ACC112 (cell line): ENCODE results near the gene LGALS4.
"Not testable (repeated sequence)": the region's sequence is repeated elsewhere in the genome, so short reads cannot be mapped to it uniquely, and the experiment has no call there.

Source experiments
- H2AFZ ChIP-seq: fragments of 200-600 bp; sonication (generic); one replicate; pipeline ENCODE4 v1.6.0; 2017; ENCODE audit warnings: antibody characterized with exemption, low read length; ENCODE audit not compliant: unreplicated experiment
- H3K27ac ChIP-seq: fragments of 200-600 bp; sonication (generic); 2 replicates; pipeline ENCODE4 v1.5.1; 2014; ENCODE audit warnings: low read depth, mild to moderate bottlenecking, antibody characterized with exemption, low read length, moderate library complexity
- H3K27me3 ChIP-seq: fragments of 200-600 bp; sonication (generic); 2 replicates; pipeline ENCODE4 v1.6.1; 2014; ENCODE audit warnings: mild to moderate bottlenecking, antibody characterized with exemption, low read length, moderate library complexity, mixed read lengths; ENCODE audit not compliant: insufficient read depth
- H3K36me3 ChIP-seq: fragments of 200-600 bp; sonication (generic); 2 replicates; pipeline ENCODE4 v1.6.1; 2016; ENCODE audit warnings: mild to moderate bottlenecking, antibody characterized with exemption, low read length, moderate library complexity, mixed read lengths; ENCODE audit not compliant: insufficient read depth
- H3K4me1 ChIP-seq: fragments of 200-600 bp; sonication (generic); one replicate; pipeline ENCODE4 v1.6.1; 2016; ENCODE audit warnings: low read length, mixed read lengths; ENCODE audit not compliant: insufficient read depth, unreplicated experiment, control insufficient read depth
- H3K4me3 ChIP-seq: fragments of 200-600 bp; sonication (generic); 2 replicates; pipeline ENCODE4 v1.5.1; 2014; ENCODE audit warnings: mild to moderate bottlenecking, low read depth, low read length
- H3K79me2 ChIP-seq: fragments of 200-600 bp; sonication (generic); one replicate; pipeline ENCODE4 v1.6.0; 2016; ENCODE audit warnings: low read length; ENCODE audit not compliant: control insufficient read depth, unreplicated experiment, insufficient read depth

The LGALS4 gene

GRCh38 chr19:38834590-38834989, 21.8 kb upstream of the LGALS4 start:
- no peak overlapping the region for H2AFZ ChIP-seq
- no peaks in the 10 kb centered on the region for H3K79me2 ChIP-seq
- no peaks in the 10 kb centered on the region for H3K27me3 ChIP-seq
- H3K4me3 ChIP-seq, result no peak overlapping the region
- peaks cover 24% of the 10 kb centered on the region for H3K4me1 ChIP-seq
- H3K36me3 ChIP-seq, result peaks cover 7% of the 10 kb centered on the region; the same call in 1 of the 2 replicates
- H3K27ac ChIP-seq, result no peak overlapping the region

- H3K36me3 ChIP-seq, result peaks cover 7% of the 10 kb centered on the region; the same call in 1 of the 2 replicates
- H3K27ac ChIP-seq, result no peak overlapping the region
- no peak overlapping the region for H3K4me3 ChIP-seq
- H3K4me1 ChIP-seq, result peaks cover 27% of the 10 kb centered on the region
- no peak overlapping the region for H2AFZ ChIP-seq
- H3K79me2 ChIP-seq, result no peaks in the 10 kb centered on the region
- H3K27me3 ChIP-seq, result no peaks in the 10 kb centered on the region
Measured at GRCh38 chr19:38834104-38834490, 21.4 kb upstream of the LGALS4 start.

- peaks cover 7% of the 10 kb centered on the region; the same call in 1 of the 2 replicates for H3K36me3 ChIP-seq
- H3K27ac ChIP-seq, result no peak overlapping the region
- peaks cover 27% of the 10 kb centered on the region for H3K4me1 ChIP-seq
Measured at GRCh38 chr19:38833092-38833425, 20.3 kb upstream of the LGALS4 start.

GRCh38 chr19:38831142-38831605, 18.4 kb upstream of the LGALS4 start:
- H3K27ac ChIP-seq, result peak overlapping the region; percentile 87
- H2AFZ ChIP-seq, result peak overlapping the region; percentile 28
- H3K4me1 ChIP-seq, result peaks cover 27% of the 10 kb centered on the region
- H3K79me2 ChIP-seq, result no peaks in the 10 kb centered on the region
- no peaks in the 10 kb centered on the region for H3K27me3 ChIP-seq
- peak overlapping the region; percentile 72 for H3K4me3 ChIP-seq
- no peaks in the 10 kb centered on the region for H3K36me3 ChIP-seq

More at GRCh38 chr19:38833092-38833425, 20.3 kb upstream of the LGALS4 start:
- Histone ChIP-seq H3K79me2 (no peaks in the 10 kb centered on the region), H2AFZ (no peak overlapping the region), H3K4me3 (no peak overlapping the region), H3K27me3 (no peaks in the 10 kb centered on the region)

- Histone ChIP-seq H3K79me2 (no peaks in the 10 kb centered on the region), H3K36me3 (no peaks in the 10 kb centered on the region), H3K4me3 (no peak overlapping the region; the same call in 1 of the 2 replicates), H3K27me3 (no peaks in the 10 kb centered on the region), H2AFZ (no peak overlapping the region), H3K27ac (peak overlapping the region; percentile 87), H3K4me1 (peaks cover 22% of the 10 kb centered on the region)
Measured at GRCh38 chr19:38830039-38830733, 17.4 kb upstream of the LGALS4 start.

- not testable (repeated sequence) for H3K36me3 ChIP-seq, H3K79me2 ChIP-seq, H3K4me3 ChIP-seq, H2AFZ ChIP-seq, H3K27me3 ChIP-seq
- Histone ChIP-seq H3K4me1 (peaks cover 22% of the 10 kb centered on the region), H3K27ac (peak overlapping the region; percentile 87)
Measured at GRCh38 chr19:38829203-38829602, 16.5 kb upstream of the LGALS4 start.

GRCh38 chr19:38826856-38827551, 14.3 kb upstream of the LGALS4 start:
- Histone ChIP-seq H3K27me3 (no peaks in the 10 kb centered on the region), H3K4me3 (no peak overlapping the region), H3K36me3 (0 out of 2 replicates have a peak, but pooled peaks cover 3% of the 10 kb centered on the region), H3K4me1 (peaks cover 17% of the 10 kb centered on the region), H3K79me2 (no peaks in the 10 kb centered on the region), H2AFZ (no peak overlapping the region), H3K27ac (no peak overlapping the region)

GRCh38 chr19:38825936-38826335, 13.2 kb upstream of the LGALS4 start:
- H3K27me3 ChIP-seq, H2AFZ ChIP-seq, H3K4me3 ChIP-seq, H3K79me2 ChIP-seq, H3K36me3 ChIP-seq, H3K27ac ChIP-seq: not testable (repeated sequence)
- H3K4me1 ChIP-seq, result peaks cover 16% of the 10 kb centered on the region

GRCh38 chr19:38821230-38821825, 8.6 kb upstream of the LGALS4 start:
- not testable (repeated sequence) for H2AFZ ChIP-seq, H3K4me3 ChIP-seq, H3K27ac ChIP-seq, H3K79me2 ChIP-seq, H3K27me3 ChIP-seq, H3K4me1 ChIP-seq, H3K36me3 ChIP-seq

GRCh38 chr19:38819231-38819920, 6.6 kb upstream of the LGALS4 start:
- no peaks in the 10 kb centered on the region for H3K4me1 ChIP-seq
- H2AFZ ChIP-seq, result no peak overlapping the region
- no peak overlapping the region for H3K27ac ChIP-seq
- 0 out of 2 replicates have a peak, but pooled peaks cover 3% of the 10 kb centered on the region for H3K36me3 ChIP-seq
- H3K4me3 ChIP-seq, result no peak overlapping the region
- no peaks in the 10 kb centered on the region for H3K27me3 ChIP-seq
- H3K79me2 ChIP-seq, result no peaks in the 10 kb centered on the region
